B cell (primary cell): ENCODE data around the gene MKS1.

Experiments
- EZH2 ChIP-seq: IDR thresholded peaks from 2 replicates; pipeline ENCODE4 v1.6.1; 2012; ENCODE audit warnings: borderline replicate concordance, low read depth, mild to moderate bottlenecking, moderate library complexity, low read length; ENCODE audit not compliant: insufficient read depth, poor library complexity, severe bottlenecking
- TF ChIP-seq, protein P1 (sequence below): fragments of 200-600 bp; IDR thresholded peaks from one replicate; pipeline ENCODE4 v1.8.0; 2022; ENCODE audit warnings: antibody characterized with exemption, mild to moderate bottlenecking

- no peak for TF ChIP-seq EZH2
- TF ChIP-seq, protein P1, sequence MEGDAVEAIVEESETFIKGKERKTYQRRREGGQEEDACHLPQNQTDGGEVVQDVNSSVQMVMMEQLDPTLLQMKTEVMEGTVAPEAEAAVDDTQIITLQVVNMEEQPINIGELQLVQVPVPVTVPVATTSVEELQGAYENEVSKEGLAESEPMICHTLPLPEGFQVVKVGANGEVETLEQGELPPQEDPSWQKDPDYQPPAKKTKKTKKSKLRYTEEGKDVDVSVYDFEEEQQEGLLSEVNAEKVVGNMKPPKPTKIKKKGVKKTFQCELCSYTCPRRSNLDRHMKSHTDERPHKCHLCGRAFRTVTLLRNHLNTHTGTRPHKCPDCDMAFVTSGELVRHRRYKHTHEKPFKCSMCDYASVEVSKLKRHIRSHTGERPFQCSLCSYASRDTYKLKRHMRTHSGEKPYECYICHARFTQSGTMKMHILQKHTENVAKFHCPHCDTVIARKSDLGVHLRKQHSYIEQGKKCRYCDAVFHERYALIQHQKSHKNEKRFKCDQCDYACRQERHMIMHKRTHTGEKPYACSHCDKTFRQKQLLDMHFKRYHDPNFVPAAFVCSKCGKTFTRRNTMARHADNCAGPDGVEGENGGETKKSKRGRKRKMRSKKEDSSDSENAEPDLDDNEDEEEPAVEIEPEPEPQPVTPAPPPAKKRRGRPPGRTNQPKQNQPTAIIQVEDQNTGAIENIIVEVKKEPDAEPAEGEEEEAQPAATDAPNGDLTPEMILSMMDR: no peak
Measured at GRCh38 chr17:58193641-58194255, 25.3 kb downstream of the MKS1 start.
